ENCODE results near the gene EXT2.

The EXT2 gene

GRCh38 chr11:44217432-44217831 is 122.0 kb downstream of the EXT2 start:
- H4K20me1 ChIP-seq (ENCODE audit: insufficient read depth, low read length), result no peaks in the 10 kb centered on the region
- no peak overlapping the region for H3K4me2 ChIP-seq (ENCODE audit: low read depth, low read length)
- no peak overlapping the region for H3K27ac ChIP-seq (ENCODE audit: low read length)
- no peak overlapping the region for H2AFZ ChIP-seq (ENCODE audit: low read length)
- DNase-seq, result no peak
- H3K9me3 ChIP-seq (replicated peaks; ENCODE audit: insufficient read depth, low read length), result no peaks in the 10 kb centered on the region
- H3K27me3 ChIP-seq (replicated peaks; ENCODE audit: insufficient read depth, low read length), result no peaks in the 10 kb centered on the region
- no peaks in the 10 kb centered on the region for H3K9me2 ChIP-seq (replicated peaks; ENCODE audit: insufficient read depth, low read length)
- no peaks in the 10 kb centered on the region for H3K79me2 ChIP-seq (ENCODE audit: low read length)
- no peak overlapping the region for H3K4me3 ChIP-seq (ENCODE audit: low read length)
- no peaks in the 10 kb centered on the region for H3F3A ChIP-seq (ENCODE audit: insufficient read depth, low read length)
- no peaks in the 10 kb centered on the region for H3K4me1 ChIP-seq (ENCODE audit: low read length)
- H3K36me3 ChIP-seq (replicated peaks; ENCODE audit: insufficient read depth, low read length), result no peaks in the 10 kb centered on the region
- H3K9ac ChIP-seq (ENCODE audit: low read length), result no peak overlapping the region
- no peak for TF ChIP-seq EZH2 (optimal IDR thresholded peaks at IDR 0.05; ENCODE audit: low read depth, low read length)

DNA sequence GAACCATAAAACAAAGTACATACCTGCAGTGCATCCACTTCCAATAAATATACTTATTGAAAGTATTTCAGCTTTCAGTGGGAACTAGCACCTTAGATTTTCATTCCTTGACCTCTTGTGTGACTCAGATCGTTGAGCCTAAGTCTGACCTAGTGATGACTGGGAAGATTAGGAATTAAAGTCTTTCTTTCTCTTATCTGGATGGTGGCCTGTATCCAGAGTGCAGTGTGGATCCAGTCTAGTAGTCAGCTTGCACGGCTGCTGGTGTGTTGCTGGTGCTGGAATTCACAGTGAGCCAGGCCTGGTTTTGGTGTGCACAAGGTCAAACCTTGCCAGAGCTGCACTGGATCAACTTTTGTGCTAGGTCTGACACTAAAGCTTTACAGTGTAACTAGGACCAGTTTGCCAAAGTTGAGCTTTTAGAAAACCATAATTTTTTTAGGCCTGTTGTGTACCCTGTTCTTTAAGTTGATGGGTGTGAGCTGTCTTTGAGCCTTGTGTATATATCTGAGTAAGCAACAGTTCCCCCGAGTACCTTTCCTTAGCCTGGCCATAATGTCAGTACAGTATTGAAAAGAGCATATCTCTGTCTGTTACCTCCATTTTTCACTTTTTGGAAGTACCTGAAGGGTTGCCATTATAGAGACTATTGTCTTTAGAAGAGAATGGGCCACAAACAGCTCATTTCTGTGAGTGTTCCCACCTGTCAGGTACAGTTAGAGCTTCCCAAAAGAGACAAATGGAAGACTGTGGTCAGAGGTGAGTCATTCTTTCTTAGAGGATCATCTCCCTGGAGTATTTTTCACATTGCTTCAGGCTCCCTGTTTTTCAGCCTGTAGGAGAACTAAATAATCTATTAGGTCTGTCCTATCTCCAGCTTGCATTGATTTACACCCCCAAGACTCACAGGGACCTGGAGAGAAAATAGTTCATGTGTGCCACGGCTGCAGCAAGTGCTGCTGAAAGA is 124.6 kb downstream of the EXT2 start:
- Histone ChIP-seq H3K4me1 (ENCODE audit: low read length) (no peaks in the 10 kb centered on the region), H3K27me3 (replicated peaks; ENCODE audit: insufficient read depth, low read length) (no peaks in the 10 kb centered on the region)

DNA sequence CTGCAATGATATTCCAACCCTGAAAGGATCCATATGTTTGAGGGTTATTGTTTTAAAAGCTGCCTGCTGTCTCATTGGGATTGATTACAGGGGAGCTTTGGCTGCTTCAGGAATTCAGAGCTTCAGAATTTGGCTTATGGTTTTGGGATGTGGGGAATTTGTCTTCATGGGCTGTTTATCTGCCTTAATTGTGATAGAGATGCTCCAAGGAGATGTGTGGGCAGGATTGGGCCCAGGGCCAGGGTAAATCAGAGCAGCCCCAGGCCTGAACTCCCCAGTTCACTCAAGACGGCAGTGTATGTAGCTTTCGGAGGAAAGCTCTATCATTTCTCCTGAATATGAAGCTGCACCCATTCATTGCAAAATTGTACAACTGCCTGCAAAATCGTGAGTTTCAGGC is 126.0 kb downstream of the EXT2 start:
- no peak overlapping the region for H3K4me3 ChIP-seq (ENCODE audit: low read length)
- no peaks in the 10 kb centered on the region for H3K36me3 ChIP-seq (replicated peaks; ENCODE audit: insufficient read depth, low read length)
- H3K4me1 ChIP-seq (ENCODE audit: low read length), result no peaks in the 10 kb centered on the region
- H3K27ac ChIP-seq (ENCODE audit: low read length), result no peak overlapping the region
- H3K4me2 ChIP-seq (ENCODE audit: low read depth, low read length), result no peak overlapping the region
- TF ChIP-seq CTCF (IDR thresholded peaks at IDR 0.05; ENCODE audit: low read length), result no peak
- no peak for TF ChIP-seq EZH2phosphoT487 (IDR thresholded peaks at IDR 0.05; ENCODE audit: low read length)
- no peak for TF ChIP-seq EZH2 (optimal IDR thresholded peaks at IDR 0.05; ENCODE audit: low read depth, low read length)
- no peaks in the 10 kb centered on the region for H3K9me2 ChIP-seq (replicated peaks; ENCODE audit: insufficient read depth, low read length)
- H3K9me3 ChIP-seq (replicated peaks; ENCODE audit: insufficient read depth, low read length), result no peaks in the 10 kb centered on the region
- H3K27me3 ChIP-seq (replicated peaks; ENCODE audit: insufficient read depth, low read length), result no peaks in the 10 kb centered on the region
- no peaks in the 10 kb centered on the region for H3K79me2 ChIP-seq (ENCODE audit: low read length)
- no peak overlapping the region for H3K9ac ChIP-seq (ENCODE audit: low read length)
- no peak for DNase-seq
- no peak overlapping the region for H2AFZ ChIP-seq (ENCODE audit: low read length)
- H4K20me1 ChIP-seq (ENCODE audit: insufficient read depth, low read length), result no peaks in the 10 kb centered on the region
- no peaks in the 10 kb centered on the region for H3F3A ChIP-seq (ENCODE audit: insufficient read depth, low read length)

More for the DNA sequence above, 124.6 kb downstream of the EXT2 start:
- DNase-seq, result no peak
- Histone ChIP-seq H3K9ac (ENCODE audit: low read length) (no peak overlapping the region), H3K36me3 (replicated peaks; ENCODE audit: insufficient read depth, low read length) (no peaks in the 10 kb centered on the region), H4K20me1 (ENCODE audit: insufficient read depth, low read length) (no peaks in the 10 kb centered on the region), H2AFZ (ENCODE audit: low read length) (no peak overlapping the region), H3F3A (ENCODE audit: insufficient read depth, low read length) (no peaks in the 10 kb centered on the region), H3K4me3 (ENCODE audit: low read length) (no peak overlapping the region), H3K9me3 (replicated peaks; ENCODE audit: insufficient read depth, low read length) (no peaks in the 10 kb centered on the region), H3K27ac (ENCODE audit: low read length) (no peak overlapping the region), H3K9me2 (replicated peaks; ENCODE audit: insufficient read depth, low read length) (no peaks in the 10 kb centered on the region), H3K4me2 (ENCODE audit: low read depth, low read length) (no peak overlapping the region), H3K79me2 (ENCODE audit: low read length) (no peaks in the 10 kb centered on the region)
- no peak for TF ChIP-seq EZH2phosphoT487 (IDR thresholded peaks at IDR 0.05; ENCODE audit: low read length)
- no peak for TF ChIP-seq CTCF (IDR thresholded peaks at IDR 0.05; ENCODE audit: low read length)
- TF ChIP-seq EZH2 (optimal IDR thresholded peaks at IDR 0.05; ENCODE audit: low read depth, low read length), result no peak

GRCh38 chr11:44221992-44222391 is 126.5 kb downstream of the EXT2 start:
- no peak for TF ChIP-seq EZH2phosphoT487 (IDR thresholded peaks at IDR 0.05; ENCODE audit: low read length)
- no peak for DNase-seq
- no peak overlapping the region for H3K27ac ChIP-seq (ENCODE audit: low read length)
- H3K79me2 ChIP-seq (ENCODE audit: low read length), result no peaks in the 10 kb centered on the region
- H3K4me3 ChIP-seq (ENCODE audit: low read length), result no peak overlapping the region
- no peaks in the 10 kb centered on the region for H3K9me2 ChIP-seq (replicated peaks; ENCODE audit: insufficient read depth, low read length)
- H3K9me3 ChIP-seq (replicated peaks; ENCODE audit: insufficient read depth, low read length), result no peaks in the 10 kb centered on the region
- no peaks in the 10 kb centered on the region for H3F3A ChIP-seq (ENCODE audit: insufficient read depth, low read length)
- no peaks in the 10 kb centered on the region for H4K20me1 ChIP-seq (ENCODE audit: insufficient read depth, low read length)
- H3K4me2 ChIP-seq (ENCODE audit: low read depth, low read length), result no peak overlapping the region
- no peaks in the 10 kb centered on the region for H3K27me3 ChIP-seq (replicated peaks; ENCODE audit: insufficient read depth, low read length)
- H3K4me1 ChIP-seq (ENCODE audit: low read length), result no peaks in the 10 kb centered on the region
- H2AFZ ChIP-seq (ENCODE audit: low read length), result no peak overlapping the region
- no peak overlapping the region for H3K9ac ChIP-seq (ENCODE audit: low read length)
- no peaks in the 10 kb centered on the region for H3K36me3 ChIP-seq (replicated peaks; ENCODE audit: insufficient read depth, low read length)

Measured in MM.1S (cell line).